DOHH2 (cell line): Measurements from ENCODE around the gene PPARD.

Source experiments
- EZH2phosphoT487 ChIP-seq: fragments of 200-600 bp; sonication (generic); IDR thresholded peaks from 2 replicates; pipeline ENCODE4 v1.6.1; 2017; ENCODE audit warnings: borderline replicate concordance, mild to moderate bottlenecking, antibody characterized with exemption, low read length, moderate library complexity, mixed read lengths
- TF ChIP-seq, protein P1 (sequence below): fragments of 200-600 bp; sonication (generic); IDR thresholded peaks from one replicate; pipeline ENCODE4 v1.5.1; 2014; ENCODE audit warnings: antibody characterized with exemption, mild to moderate bottlenecking, low read depth, low read length; ENCODE audit not compliant: poor library complexity, severe bottlenecking

DNA sequence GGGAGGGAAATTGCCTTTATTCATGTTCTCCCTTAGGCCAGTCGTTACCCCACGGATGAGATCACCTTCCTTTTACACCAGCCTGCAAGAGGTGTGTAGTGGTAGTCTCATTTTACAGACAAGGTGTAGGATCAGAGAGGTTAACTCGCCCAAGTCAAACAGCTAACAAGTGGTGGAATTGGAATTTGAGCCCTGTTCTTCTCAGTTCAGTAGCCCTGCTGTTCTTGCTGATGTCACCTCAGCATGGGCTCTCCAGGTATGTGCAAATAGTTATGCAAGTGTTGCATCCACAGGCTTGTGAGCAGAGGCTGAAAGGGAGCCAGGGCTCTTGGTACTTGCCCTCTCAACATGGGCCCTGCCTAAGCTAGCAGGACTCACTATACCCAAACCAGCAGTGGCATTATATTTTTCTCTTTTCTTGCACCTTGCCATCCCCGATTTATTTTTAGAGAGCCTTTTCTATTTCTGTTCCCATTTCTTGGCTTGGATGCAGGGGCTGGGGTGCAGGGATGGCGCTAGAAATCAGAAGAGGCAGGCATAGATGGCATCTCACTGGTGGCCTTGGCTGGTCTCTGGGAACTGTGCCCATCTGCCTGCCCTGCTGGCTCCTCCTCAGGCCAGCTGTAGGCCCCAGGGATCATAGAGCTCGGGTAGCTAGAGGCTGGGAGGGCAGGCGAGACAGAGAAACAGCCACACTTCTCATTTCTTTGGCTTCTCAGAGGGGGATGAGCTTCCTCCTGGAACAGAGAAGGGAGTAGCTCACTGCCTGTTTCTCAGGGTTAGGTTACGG is 18.2 kb downstream of the PPARD start:
- TF ChIP-seq, protein P1, sequence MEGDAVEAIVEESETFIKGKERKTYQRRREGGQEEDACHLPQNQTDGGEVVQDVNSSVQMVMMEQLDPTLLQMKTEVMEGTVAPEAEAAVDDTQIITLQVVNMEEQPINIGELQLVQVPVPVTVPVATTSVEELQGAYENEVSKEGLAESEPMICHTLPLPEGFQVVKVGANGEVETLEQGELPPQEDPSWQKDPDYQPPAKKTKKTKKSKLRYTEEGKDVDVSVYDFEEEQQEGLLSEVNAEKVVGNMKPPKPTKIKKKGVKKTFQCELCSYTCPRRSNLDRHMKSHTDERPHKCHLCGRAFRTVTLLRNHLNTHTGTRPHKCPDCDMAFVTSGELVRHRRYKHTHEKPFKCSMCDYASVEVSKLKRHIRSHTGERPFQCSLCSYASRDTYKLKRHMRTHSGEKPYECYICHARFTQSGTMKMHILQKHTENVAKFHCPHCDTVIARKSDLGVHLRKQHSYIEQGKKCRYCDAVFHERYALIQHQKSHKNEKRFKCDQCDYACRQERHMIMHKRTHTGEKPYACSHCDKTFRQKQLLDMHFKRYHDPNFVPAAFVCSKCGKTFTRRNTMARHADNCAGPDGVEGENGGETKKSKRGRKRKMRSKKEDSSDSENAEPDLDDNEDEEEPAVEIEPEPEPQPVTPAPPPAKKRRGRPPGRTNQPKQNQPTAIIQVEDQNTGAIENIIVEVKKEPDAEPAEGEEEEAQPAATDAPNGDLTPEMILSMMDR, result no peak
- no peak for TF ChIP-seq EZH2phosphoT487
